PC-9 (cell line): ENCODE data around the gene SMOC2. TPM values are rescaled to one million over a fixed set of nuclear protein-coding genes. Genes with fewer than 3 reads are reported as not detected.

Experiments
- BruUV-seq: library from RNA; stranded (reverse); fragments of 400-500 nt; replicated peaks from 2 replicates; lab custom pipeline; 2021; lab: Mats Ljungman, UMichigan
- CTCF ChIA-PET: fragments of 300-600 bp; sonication (Branson Sonifier 250); formaldehyde crosslinking; loops from one replicate; lab custom pipeline; 2022; ENCODE audit warnings: antibody characterized with exemption; lab: Charles Lee
- POLR2A ChIA-PET: fragments of 300-600 bp; sonication (Branson Sonifier 250); formaldehyde crosslinking; loops from one replicate; lab custom pipeline; 2022; ENCODE audit warnings: antibody characterized with exemption; ENCODE audit not compliant: unreplicated experiment; lab: Charles Lee
- DNase-seq, 2 experiments: peaks; one replicate each; pipeline versions ENCODE4 v3.0.0 to v3.0.0-alpha.2; 2015 to 2022; ENCODE audit warnings: mixed read lengths in 1 of 2
- H2AFZ ChIP-seq: fragments of 200-600 bp; sonication (generic); 2 replicates; pipeline ENCODE4 v1.8.1; 2017; ENCODE audit warnings: antibody characterized with exemption
- H3F3A ChIP-seq: fragments of 200-600 bp; sonication (generic); 2 replicates; pipeline ENCODE4 v1.8.1; 2017; ENCODE audit warnings: antibody characterized with exemption, mild to moderate bottlenecking, low read depth; ENCODE audit not compliant: insufficient read depth
- H3K27ac ChIP-seq: fragments of 200-600 bp; sonication (generic); 2 replicates; pipeline ENCODE4 v1.6.1; 2016; ENCODE audit warnings: mixed run types
- H3K27me3 ChIP-seq: fragments of 200-600 bp; sonication (generic); 2 replicates; pipeline ENCODE4 v1.6.1; 2016; ENCODE audit warnings: low read depth, mixed run types; ENCODE audit not compliant: insufficient read depth
- H3K36me3 ChIP-seq: fragments of 200-600 bp; sonication (generic); 2 replicates; pipeline ENCODE4 v1.6.1; 2016; ENCODE audit warnings: low read depth, mixed run types
- H3K4me1 ChIP-seq: fragments of 200-600 bp; sonication (generic); replicated peaks from 2 replicates; pipeline ENCODE4 v1.6.1; 2016; ENCODE audit warnings: mixed run types; ENCODE audit not compliant: insufficient read depth
- H3K4me2 ChIP-seq: fragments of 200-600 bp; sonication (generic); 2 replicates; pipeline ENCODE4 v1.6.1; 2017; ENCODE audit warnings: mixed run types
- H3K4me3 ChIP-seq: fragments of 200-600 bp; sonication (generic); 2 replicates; pipeline ENCODE4 v1.6.1; 2016; ENCODE audit warnings: mixed run types
- H3K79me2 ChIP-seq: fragments of 200-600 bp; sonication (generic); 2 replicates; pipeline ENCODE4 v1.6.1; 2017; ENCODE audit warnings: low read depth, mixed run types
- H3K9me2 ChIP-seq: fragments of 200-600 bp; sonication (generic); 2 replicates; pipeline ENCODE4 v1.8.1; 2017; ENCODE audit warnings: mild to moderate bottlenecking; ENCODE audit not compliant: insufficient read depth
- H3K9me3 ChIP-seq: fragments of 200-600 bp; sonication (generic); 2 replicates; pipeline ENCODE4 v1.8.1; 2016; ENCODE audit warnings: low read depth; ENCODE audit not compliant: insufficient read depth
- H4K20me1 ChIP-seq: fragments of 200-600 bp; sonication (generic); 2 replicates; pipeline ENCODE4 v1.8.1; 2017; ENCODE audit not compliant: insufficient read depth
- EZH2 ChIP-seq: fragments of 200-600 bp; sonication (generic); IDR thresholded peaks from 2 replicates; pipeline ENCODE4 v1.8.0; 2017; ENCODE audit warnings: antibody characterized with exemption, low read depth
- intact Hi-C: fragments of 100-400 bp; cut with micrococcal nuclease; formaldehyde crosslinking; loops from one replicate; pipeline ENCODE4 v1.10.0; 2022; ENCODE audit not compliant: unreplicated experiment
- total RNA-seq: library from RNA; stranded (reverse); gene quantifications from 2 replicates; pipeline ENCODE4 v1.2.3, GENCODE V29; 2021
- TF ChIP-seq, protein P1 (sequence below): fragments of 200-600 bp; sonication (generic); conservative IDR thresholded peaks from 2 replicates; pipeline ENCODE4 v1.6.1; 2017; ENCODE audit warnings: mixed run types, antibody characterized with exemption, mild to moderate bottlenecking, moderate library complexity

SMOC2 gene
- total RNA-seq, 1 experiment from 2014 or later: not detected

DNA sequence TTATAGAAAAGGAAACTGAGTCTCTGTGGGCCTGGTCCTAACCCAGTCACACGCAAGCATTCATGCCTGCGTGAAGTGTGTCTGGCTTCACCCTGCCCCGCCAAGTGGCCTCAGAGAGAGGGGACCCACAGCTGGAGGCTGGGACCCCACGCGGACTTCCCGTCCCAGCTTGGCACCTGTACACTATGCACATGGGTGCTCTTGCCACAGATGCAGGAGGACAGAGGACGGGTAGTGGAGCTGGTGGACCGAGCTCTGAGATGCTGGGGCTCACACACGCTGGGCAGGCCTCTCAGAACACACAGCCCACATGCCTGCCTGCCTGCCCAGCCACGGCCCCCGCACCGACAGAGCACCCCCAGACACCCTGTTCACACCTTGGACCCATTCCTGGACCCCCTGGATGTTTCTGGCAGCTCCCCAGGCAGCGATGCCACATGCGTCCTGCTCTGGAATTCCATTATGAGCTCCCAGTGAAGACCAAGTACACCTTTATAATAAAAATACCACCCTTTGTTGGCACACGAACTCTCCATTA lies 24.9 kb upstream of the SMOC2 start:
- Histone ChIP-seq H3K9me2 (no peaks in the 10 kb centered on the region), H3K79me2 (no peaks in the 10 kb centered on the region), H2AFZ (no peak overlapping the region), H3K36me3 (no peaks in the 10 kb centered on the region), H4K20me1 (no peaks in the 10 kb centered on the region), H3K27me3 (peaks cover 95% of the 10 kb centered on the region), H3K4me1 (no peaks in the 10 kb centered on the region), H3K9me3 (no peaks in the 10 kb centered on the region), H3K27ac (no peak overlapping the region), H3K4me2 (no peak overlapping the region), H3K4me3 (no peak overlapping the region), H3F3A (no peaks in the 10 kb centered on the region)
- CTCF ChIA-PET: no interaction called here
- TF ChIP-seq EZH2: no peak
- TF ChIP-seq, protein P1, sequence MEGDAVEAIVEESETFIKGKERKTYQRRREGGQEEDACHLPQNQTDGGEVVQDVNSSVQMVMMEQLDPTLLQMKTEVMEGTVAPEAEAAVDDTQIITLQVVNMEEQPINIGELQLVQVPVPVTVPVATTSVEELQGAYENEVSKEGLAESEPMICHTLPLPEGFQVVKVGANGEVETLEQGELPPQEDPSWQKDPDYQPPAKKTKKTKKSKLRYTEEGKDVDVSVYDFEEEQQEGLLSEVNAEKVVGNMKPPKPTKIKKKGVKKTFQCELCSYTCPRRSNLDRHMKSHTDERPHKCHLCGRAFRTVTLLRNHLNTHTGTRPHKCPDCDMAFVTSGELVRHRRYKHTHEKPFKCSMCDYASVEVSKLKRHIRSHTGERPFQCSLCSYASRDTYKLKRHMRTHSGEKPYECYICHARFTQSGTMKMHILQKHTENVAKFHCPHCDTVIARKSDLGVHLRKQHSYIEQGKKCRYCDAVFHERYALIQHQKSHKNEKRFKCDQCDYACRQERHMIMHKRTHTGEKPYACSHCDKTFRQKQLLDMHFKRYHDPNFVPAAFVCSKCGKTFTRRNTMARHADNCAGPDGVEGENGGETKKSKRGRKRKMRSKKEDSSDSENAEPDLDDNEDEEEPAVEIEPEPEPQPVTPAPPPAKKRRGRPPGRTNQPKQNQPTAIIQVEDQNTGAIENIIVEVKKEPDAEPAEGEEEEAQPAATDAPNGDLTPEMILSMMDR: no peak
- POLR2A ChIA-PET: no interaction called here
- intact Hi-C loops: no loop called here
- no peak for DNase-seq
- no TSS peak for BruUV-seq

DNA sequence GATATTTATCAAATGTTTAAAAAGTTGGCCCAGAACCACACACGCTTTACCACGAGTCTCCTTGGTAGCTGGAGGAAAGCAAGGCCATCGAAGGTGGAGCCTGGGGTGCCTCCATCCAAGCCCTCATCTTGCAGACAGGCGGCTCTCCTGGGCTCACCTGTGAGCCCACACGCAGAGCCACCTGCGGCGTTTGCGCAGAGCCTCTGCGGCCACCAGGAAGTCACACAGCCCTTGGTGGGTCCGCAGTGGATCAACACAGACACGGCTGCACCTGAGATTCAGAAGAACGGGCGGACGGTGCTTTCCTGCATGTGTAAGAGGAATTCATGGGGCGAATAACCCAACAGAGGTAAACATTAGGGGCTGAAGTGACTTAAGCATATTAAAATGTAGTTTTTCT lies 24.5 kb upstream of the SMOC2 start:
- ChIA-PET CTCF (no interaction called here), POLR2A (no interaction called here)
- no peak for DNase-seq
- H3K27ac ChIP-seq: no peak overlapping the region
- BruUV-seq: no TSS peak
- H3K36me3 ChIP-seq: no peaks in the 10 kb centered on the region
- no peak overlapping the region for H3K4me2 ChIP-seq
- no peaks in the 10 kb centered on the region for H3K79me2 ChIP-seq
- intact Hi-C loops: no loop called here
- no peak overlapping the region for H2AFZ ChIP-seq
- TF ChIP-seq EZH2: no peak
- TF ChIP-seq, protein P1: no peak
- no peaks in the 10 kb centered on the region for H3K9me3 ChIP-seq
- no peaks in the 10 kb centered on the region for H4K20me1 ChIP-seq
- H3K4me1 ChIP-seq: no peaks in the 10 kb centered on the region
- H3K27me3 ChIP-seq: peaks cover 94% of the 10 kb centered on the region
- H3K9me2 ChIP-seq: no peaks in the 10 kb centered on the region
- H3F3A ChIP-seq: no peaks in the 10 kb centered on the region
- H3K4me3 ChIP-seq: no peak overlapping the region

DNA sequence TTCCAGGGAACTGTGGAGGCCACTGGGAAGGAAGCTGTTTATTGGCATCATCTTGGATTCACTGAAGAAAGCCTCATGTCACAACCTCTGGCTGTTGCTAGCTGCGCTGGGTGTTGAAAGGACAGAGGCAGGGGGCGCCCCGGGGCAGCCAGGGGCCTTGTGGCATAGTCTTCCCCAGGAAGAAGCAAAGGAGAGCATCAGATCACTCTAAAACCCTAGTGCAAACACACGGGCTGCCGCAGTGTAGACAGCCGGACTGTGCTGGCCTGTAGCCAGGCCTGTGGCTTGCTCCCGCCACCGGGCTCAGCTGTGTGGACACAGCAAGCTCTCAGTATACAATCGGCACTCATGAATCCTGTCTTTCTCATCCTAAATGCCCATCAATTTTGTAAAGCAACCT lies 23.8 kb upstream of the SMOC2 start:
- no peak for DNase-seq
- Histone ChIP-seq H3K4me1 (no peaks in the 10 kb centered on the region), H3K27me3 (peaks cover 94% of the 10 kb centered on the region), H3K4me2 (no peak overlapping the region), H3K9me2 (no peaks in the 10 kb centered on the region), H3K9me3 (no peaks in the 10 kb centered on the region), H3F3A (no peaks in the 10 kb centered on the region), H2AFZ (no peak overlapping the region), H3K79me2 (no peaks in the 10 kb centered on the region), H4K20me1 (no peaks in the 10 kb centered on the region), H3K4me3 (no peak overlapping the region), H3K27ac (no peak overlapping the region), H3K36me3 (no peaks in the 10 kb centered on the region)
- POLR2A ChIA-PET: no interaction called here
- BruUV-seq: no TSS peak
- intact Hi-C loops: no loop called here
- CTCF ChIA-PET: no interaction called here
- TF ChIP-seq EZH2: no peak
- TF ChIP-seq, protein P1: no peak
